CD4-positive, alpha-beta T cell treated with Interferon alpha-2 for 1 hour (primary cell): ENCODE results near the gene TPCN2.

Source experiments
- DNase-seq, 2 donors: peaks; one replicate each; pipeline ENCODE4 v3.0.0-alpha.2; 2020 to 2022

The TPCN2 gene

GRCh38 chr11:69114362-69114761 is 65.6 kb downstream of the TPCN2 start:
- no peak for DNase-seq

- DNase-seq = no peak
Measured at GRCh38 chr11:69114811-69115523, 66.2 kb downstream of the TPCN2 start.

DNA sequence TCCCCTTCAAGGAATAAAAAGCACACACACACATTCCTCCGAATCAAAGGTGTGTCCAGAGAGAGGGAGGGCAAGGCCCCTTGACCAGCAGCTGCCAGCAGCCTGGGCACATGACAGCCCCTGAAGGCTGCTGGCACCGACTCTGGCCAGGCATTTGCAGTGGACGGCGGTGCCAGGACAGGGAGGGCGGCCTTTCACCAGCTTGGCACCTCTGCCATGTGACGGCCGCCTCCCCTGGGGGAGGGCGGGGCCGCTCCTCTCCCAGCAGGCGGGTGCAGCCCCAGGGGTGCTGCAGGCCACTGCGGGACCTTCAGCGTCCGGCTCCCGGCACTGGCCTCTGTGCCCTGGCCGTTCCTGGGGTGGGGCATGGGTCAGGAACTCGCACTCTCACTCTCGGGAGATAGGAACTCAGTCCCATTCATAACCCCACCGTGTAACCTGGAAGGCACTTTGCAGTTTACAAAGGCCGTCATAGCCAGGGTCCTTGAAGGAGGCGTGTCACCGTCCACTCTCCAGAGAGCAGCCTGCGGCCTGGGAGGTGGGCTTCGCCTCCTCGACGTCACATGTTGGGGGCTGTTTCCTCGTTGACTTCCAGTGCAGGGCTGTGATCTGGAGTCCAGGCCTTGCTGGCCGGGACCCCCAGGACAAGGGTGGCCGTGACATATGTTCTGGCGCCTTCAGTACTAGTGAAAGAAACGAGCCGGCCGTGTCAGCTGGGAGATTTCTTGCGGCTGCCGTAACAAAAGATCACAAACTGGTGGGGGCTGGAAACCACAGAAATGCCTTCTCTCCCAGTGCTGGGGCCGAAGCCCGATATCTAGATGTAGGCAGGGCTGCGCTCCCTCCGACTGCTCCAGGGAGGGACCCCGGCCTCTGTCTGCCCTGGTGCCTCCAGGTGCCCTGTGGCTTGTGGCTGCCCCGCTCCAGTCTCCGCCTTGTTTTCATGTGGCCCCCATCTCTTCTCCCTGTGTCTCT is 67.1 kb downstream of the TPCN2 start:
- DNase-seq = no peak

DNA sequence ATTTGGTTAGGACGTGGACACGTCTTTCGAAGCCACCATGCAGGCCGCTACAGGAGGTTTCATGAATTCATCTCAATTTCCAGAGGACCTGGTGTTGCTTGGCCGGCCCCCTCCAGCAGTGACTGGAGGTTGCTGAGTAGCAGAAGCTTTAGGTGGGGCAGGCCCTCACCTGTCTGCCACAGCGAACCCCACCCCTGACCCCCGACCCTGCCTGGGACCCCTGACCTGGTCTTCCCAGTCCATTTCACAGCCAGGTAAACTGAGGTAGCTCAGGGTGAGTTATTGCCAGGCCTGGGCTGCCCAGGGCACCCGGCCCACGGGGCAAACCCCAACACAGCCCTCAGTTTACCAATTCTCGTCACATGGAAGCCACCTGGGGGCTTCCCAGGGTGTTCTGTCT is 67.9 kb downstream of the TPCN2 start:
- DNase-seq = no peak

GRCh38 chr11:69119190-69119589 is 70.5 kb downstream of the TPCN2 start:
- no peak for DNase-seq

DNA sequence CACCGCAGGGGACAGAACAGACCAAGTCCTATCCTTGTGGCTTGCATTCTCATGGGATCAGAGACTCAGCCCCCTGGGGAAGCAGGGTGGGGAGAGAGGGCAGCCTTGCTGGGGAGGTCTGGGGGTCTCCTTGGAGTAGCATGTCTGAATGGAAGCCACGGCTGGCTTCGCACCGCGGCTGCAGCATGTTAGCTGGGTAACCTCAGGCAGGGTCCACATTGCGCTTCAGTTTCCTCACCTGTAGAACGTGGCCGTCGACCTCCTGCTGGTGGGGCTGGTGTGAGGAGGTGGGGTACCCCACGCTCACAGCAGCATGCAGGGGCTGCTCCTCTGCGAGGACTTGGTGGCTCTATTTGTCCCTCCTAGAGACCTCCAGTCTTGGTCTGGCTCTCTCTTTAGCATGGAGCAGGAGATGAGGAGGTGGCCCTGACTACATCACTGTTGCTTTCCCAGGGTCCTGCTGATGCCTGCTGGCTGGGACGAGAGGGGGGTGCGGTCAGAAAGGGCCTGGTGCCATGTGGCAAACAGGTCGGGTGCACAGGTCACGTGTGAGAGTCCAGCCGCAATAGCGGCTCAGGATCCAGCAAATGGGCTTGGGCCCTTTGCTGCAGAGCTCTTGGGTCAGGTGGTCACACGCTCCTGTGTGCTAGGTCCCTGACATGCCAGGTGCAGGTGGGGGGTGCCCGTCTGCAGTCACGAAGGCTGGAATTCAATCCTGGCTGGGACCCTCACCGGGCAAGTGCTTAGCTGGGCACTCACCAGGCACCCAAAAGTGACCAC is 71.6 kb downstream of the TPCN2 start:
- DNase-seq = no peak

DNA sequence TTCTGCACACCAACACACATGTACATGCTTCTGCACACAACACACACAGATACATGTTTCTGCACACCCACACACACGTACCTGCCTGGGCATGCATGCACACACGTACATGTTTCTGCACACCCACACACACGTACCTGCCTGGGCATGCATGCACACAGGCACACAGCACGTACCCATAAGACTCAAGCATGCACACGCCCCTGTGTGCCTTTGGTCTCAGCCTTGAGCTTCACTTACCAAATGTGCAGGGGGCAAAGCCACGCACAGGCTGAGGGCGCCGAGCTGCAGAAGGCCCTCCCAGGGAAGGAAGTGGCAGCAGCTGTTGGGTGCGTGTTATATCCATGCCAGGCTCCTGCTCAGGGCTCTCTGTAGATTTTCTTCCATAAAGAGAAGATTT is 72.3 kb downstream of the TPCN2 start:
- no peak for DNase-seq

DNA sequence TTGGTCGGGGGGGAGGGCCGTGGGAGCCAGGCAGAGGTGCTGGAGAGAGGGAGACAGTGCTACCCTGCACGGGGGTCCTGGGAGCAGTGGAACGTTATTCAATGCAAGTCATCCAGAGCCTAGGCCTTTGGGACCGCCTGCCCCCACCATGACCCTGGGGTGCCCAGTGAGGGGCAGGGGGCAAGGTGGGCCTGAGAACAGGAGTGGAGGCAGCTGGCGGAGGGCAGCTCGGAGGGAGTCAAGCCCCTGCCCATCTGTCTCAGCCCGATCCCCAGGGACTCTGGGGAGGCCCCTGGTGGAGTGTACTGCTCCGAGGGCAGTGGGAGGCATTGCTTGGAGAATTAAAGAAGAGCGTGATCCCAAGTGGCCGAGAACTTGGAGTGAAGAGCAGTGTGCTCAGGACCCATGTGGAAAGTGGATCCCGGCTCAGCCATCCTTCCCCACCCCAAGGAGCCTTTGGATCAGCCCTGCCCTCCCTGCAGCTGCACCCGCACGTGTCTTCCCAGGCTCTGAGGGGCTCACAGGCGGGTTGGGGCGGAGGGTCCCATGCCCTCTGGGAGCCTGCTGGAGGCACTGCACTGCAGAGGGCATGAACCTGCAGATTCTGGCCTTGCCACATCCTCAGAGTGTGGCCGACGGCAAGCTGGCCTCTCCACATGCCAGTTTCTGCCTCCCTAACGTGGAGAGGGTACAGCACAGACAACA is 73.0 kb downstream of the TPCN2 start:
- no peak for DNase-seq

GRCh38 chr11:69122326-69122629 is 73.5 kb downstream of the TPCN2 start:
- DNase-seq = no peak

- DNase-seq = peak; percentile 13 to 44
Measured at GRCh38 chr11:69122630-69123431, 74.1 kb downstream of the TPCN2 start.

DNA sequence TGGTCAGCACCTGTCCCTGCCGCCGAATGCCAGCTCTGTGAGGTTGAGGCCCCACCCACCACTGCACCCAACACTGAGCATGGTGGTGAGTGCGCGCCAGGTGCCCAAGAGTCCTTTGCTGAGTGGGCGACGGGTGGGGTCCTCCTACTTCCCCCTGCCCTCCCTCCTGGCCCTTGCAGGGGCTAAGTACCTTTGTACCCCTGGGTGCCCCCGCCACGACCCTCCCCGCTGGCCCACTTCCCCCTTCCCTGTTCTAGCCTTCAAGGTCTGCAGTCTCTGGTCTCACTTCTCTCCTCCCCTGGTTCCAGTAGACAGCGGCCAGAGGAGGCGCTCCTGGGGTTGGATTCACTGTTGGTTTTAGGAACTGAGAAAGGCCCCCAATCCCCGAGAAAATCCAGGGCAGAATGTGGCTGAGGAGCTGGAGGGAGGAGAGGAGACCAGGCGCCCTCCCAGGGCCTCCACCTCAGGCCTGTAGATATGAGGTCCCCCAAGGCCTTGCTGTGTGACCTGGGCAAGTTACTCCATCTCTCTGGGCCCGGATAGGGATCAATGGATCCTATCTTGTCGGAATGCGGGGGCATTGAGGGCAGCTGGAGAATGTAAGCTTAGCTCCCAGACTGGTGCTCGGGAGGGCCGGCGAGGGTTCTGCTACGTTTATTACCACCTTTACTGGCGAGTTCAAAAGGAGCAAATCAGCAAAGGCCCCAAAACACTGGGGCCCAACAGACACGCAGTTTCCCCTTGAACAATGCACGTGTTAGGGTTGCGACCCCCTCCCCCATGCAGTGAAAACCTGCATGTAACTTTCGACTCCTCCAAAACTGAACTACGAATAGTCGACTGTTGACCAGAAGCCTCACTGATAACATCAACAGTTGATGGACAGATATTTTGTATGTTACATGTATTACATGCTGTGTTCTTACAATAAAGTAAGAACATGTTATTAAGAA is 75.1 kb downstream of the TPCN2 start:
- DNase-seq = no peak

DNA sequence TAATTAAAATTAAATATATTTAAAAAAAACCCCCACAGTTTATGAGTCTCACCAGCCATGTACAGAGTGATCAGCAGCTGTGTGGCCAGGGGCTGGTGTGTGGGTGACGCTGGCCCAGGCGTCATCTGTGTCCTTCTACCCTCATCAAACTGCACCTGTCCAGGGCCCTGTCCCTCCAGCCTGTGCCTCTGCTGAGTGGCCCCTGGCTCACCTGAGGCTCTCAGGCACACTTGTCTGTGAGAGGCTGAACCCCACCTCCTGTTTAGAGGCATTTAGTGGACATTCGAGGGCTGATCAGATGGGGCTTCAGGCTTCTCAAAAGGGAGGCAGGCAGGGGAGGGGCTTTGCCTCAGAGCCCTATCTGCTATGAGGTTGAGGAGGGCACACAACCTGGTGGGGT is 77.1 kb downstream of the TPCN2 start:
- DNase-seq = no peak

DNA sequence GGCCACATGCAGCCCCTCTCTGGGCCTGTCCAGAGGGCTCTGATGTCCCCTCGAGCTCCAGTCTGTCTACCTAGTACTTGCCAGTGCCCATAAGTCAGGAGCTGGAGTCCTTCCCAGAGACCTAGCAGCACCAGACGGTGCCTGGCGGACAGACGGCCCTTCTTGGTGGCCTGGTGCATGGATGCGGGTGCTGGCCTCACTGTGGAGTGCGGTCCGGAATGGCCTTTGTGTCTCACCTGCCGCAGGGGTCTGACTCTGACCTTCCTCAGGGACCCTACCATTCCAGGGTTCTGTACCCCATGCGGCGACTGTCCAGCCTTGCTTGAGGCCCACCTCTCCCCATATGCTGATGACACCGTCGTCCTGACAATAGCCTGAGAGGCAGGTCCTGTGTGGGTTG is 77.6 kb downstream of the TPCN2 start:
- DNase-seq = no peak

DNA sequence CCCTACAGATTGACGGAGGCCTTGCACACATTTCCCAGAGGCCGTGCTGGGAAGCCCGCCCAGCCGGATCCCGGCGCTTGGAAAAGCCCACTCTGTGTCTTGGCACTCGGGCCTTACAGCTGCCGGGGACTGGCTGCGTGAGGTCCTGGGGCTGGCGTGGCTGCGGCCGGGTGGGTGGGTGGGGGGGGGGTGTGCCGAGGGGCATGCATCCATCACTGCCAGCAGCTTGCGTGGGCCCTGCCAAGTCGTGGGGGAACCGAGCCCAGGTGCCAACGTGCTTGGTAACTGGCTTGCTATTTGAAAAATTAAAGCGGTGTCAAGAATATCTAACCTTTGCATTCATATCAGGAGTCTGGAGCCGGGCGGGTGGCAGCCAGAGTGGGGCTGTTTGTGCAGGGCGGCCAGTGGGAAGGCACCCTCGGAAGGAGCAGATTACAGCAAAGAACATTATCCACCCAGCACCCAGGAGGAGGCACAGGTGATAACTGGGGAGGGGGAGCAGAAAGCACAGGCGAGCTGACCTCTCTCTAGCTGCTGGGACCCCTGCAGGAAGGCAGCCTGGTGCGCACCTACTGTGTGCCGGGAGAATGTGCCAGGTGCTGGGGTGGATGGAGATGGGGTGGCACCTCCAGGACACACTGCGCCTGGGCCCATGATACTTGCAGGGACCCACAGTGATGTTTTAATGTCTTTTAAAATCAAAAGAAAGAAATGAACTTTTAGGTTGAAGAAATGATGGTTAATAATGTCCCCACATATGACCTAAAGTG is 78.5 kb downstream of the TPCN2 start:
- no peak for DNase-seq

- DNase-seq = no peak
Measured at GRCh38 chr11:69127884-69128283, 79.2 kb downstream of the TPCN2 start.

DNA sequence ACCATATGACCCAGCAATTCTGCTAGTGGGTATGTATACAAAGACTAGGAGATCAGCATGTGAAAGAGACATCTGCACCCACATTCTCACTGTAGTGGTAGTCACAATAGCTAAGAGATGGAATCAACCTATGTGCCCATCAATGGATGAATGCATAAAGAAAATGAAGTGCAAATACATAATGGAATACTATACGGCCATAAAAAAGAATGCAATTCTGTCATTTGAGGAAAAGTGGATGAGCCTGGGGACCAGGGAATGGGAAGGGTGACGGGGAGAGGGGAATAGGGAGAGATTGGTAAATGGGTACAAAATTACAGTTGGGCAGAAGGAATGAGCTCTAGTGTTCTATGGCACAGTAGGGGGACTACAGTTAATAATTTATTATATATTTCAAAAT is 80.3 kb downstream of the TPCN2 start:
- DNase-seq = no peak

DNA sequence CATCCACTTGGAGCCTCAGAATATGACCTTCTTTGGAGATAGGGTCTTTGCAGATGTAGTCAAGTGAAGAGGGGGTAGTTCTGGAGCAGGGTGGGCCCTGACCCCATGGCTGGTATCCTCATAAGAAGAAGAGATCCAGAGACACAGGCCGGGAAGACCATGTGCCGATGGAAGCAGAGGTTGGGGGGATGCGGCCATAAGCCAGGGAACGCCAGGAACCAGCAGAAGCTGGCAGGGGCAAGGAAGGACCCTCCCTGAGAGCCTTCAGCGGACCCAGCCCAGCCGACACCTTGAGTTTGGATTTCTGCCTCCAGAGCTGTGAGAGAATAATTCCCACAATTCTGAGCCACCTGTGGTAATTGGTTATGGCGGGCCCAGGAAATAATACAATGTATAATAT is 80.9 kb downstream of the TPCN2 start:
- DNase-seq = no peak

DNA sequence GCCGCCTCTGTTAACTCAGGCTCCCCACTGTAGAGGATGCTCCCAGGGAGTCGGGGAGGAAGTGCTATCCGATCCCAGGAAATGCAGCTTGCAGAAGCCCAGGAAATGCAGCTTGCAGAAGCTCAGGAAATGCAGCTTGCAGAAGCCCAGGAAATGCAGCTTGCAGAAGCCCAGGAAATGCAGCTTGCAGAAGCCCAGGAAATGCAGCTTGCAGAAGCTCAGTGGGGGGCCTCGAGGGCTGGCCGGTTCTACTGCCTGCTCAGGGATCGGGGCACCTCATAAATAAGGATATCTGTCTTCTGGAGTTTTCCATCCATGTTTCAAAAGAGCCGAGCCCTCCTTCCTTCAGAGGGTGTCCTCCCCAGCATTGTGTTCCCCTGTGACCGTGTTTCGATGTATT is 81.9 kb downstream of the TPCN2 start:
- DNase-seq = no peak

DNA sequence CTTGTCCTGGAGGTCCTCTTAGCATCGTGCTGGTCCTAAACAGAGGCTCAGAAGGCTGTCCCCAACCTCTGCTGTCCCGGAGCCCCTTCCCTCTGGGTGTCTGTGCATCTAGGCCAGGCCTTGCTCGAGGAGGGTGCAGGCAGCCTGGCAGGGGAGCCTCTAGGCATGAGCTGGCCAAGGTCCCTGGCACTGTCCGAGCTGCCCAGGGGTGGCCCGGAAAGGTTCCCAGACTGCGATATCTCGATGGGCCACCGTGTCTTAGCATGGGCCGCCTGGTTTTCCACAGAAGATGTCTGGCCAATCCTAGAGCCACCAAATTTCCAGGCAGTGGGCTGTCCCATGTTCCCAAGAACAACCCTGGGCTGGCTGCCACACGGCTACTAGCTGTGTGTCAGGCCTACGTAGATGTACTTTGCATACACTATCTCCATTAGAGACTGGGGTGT is 82.4 kb downstream of the TPCN2 start:
- DNase-seq = no peak
